Ascending aorta (tissue), 2 donors: ENCODE measurements around the gene CERS2. TPM values are rescaled to one million over a fixed set of nuclear protein-coding genes. Genes with fewer than 3 reads are reported as not detected.

ENCODE experiments used
- DNase-seq, 2 donors: peaks; one replicate each; pipeline ENCODE4 v3.0.0-alpha.2; 2019; ENCODE audit warnings: low spot score in 2 of 2
- H3K27ac ChIP-seq, 2 donors: fragments of 200-600 bp; sonication (generic); one replicate each; pipeline ENCODE4 v1.5.1; 2016 to 2017; ENCODE audit warnings: mild to moderate bottlenecking in 1 of 2
- H3K27me3 ChIP-seq: fragments of 200-600 bp; sonication (generic); one replicate; pipeline ENCODE4 v1.5.1; 2017
- H3K36me3 ChIP-seq, 2 donors: fragments of 200-600 bp; sonication (generic); one replicate each; pipeline ENCODE4 v1.5.1; 2016
- H3K4me1 ChIP-seq, 2 donors: fragments of 200-600 bp; sonication (generic); one replicate each; pipeline ENCODE4 v1.5.1; 2016 to 2017; ENCODE audit warnings: mild to moderate bottlenecking in 1 of 2
- H3K4me3 ChIP-seq, 2 donors: fragments of 200-600 bp; sonication (generic); one replicate each; pipeline ENCODE4 v1.5.1; 2016 to 2017; ENCODE audit warnings: mild to moderate bottlenecking in 1 of 2
- H3K9me3 ChIP-seq, 2 donors: fragments of 200-600 bp; sonication (generic); one replicate each; pipeline ENCODE4 v1.5.1; 2016
- intact Hi-C: fragments of 100-400 bp; cut with DNase I; formaldehyde crosslinking; loops from one replicate; pipeline ENCODE4 v1.15.1; 2023
- total RNA-seq: library from RNA; depleted of rRNA; stranded (reverse); fragments of >200 nt; gene quantifications from one replicate; pipeline ENCODE4 v1.1.0, GENCODE V29; 2016
- TF ChIP-seq, protein P1 (sequence below), 3 experiments: fragments of 200-600 bp in 2 of 3; fragments of 450-650 bp in 1 of 3; sonication (generic) in 2 of 3; IDR thresholded peaks; one replicate each; pipeline ENCODE4 v1.5.1; 2016 to 2019; ENCODE audit warnings: antibody characterized with exemption in 3 of 3, mild to moderate bottlenecking in 1 of 3, moderate library complexity in 1 of 3

Gene CERS2
- total RNA-seq, 1 donor from 2014 or later, result 114 TPM

DNA sequence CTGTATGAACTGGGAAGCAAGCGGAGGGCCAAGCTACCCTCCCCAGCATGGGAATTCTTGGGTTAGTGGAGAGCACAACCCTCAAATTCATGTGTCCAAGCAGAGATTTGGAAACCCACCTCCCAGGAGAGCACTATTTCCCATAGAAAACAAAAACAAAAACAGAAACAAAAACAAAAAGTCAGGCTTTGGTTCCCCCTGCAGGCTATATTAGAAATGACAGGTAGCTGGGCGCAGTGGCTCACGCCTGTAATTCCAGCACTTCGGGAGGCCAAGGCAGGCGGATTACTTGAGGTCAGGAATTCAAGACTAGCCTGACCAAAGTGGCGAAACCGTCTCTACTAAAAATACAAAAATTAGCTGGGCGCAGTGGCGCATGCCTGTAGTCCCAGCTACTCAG lies 21.3 kb upstream of the CERS2 start:
- no peaks in the 10 kb centered on the region for H3K27me3 ChIP-seq
- TF ChIP-seq, protein P1, sequence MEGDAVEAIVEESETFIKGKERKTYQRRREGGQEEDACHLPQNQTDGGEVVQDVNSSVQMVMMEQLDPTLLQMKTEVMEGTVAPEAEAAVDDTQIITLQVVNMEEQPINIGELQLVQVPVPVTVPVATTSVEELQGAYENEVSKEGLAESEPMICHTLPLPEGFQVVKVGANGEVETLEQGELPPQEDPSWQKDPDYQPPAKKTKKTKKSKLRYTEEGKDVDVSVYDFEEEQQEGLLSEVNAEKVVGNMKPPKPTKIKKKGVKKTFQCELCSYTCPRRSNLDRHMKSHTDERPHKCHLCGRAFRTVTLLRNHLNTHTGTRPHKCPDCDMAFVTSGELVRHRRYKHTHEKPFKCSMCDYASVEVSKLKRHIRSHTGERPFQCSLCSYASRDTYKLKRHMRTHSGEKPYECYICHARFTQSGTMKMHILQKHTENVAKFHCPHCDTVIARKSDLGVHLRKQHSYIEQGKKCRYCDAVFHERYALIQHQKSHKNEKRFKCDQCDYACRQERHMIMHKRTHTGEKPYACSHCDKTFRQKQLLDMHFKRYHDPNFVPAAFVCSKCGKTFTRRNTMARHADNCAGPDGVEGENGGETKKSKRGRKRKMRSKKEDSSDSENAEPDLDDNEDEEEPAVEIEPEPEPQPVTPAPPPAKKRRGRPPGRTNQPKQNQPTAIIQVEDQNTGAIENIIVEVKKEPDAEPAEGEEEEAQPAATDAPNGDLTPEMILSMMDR (IDR thresholded peaks at IDR 0.05), result peak; percentile 77 to 81 (median 80)
- no peaks in the 10 kb centered on the region for H3K9me3 ChIP-seq
- H3K27ac ChIP-seq, result peak overlapping the region in 1 of 2 donors; percentile 3
- H3K4me1 ChIP-seq, result no peaks in the 10 kb centered on the region
- DNase-seq, result no peak
- no peak overlapping the region for H3K4me3 ChIP-seq
- H3K36me3 ChIP-seq, result peaks cover 33% of the 10 kb centered on the region in 2 donors
- intact Hi-C loops, result loop anchor here (2.0 kb wide), 1 partner anchor 17 kb away; no protein-coding TSS in a partner anchor

DNA sequence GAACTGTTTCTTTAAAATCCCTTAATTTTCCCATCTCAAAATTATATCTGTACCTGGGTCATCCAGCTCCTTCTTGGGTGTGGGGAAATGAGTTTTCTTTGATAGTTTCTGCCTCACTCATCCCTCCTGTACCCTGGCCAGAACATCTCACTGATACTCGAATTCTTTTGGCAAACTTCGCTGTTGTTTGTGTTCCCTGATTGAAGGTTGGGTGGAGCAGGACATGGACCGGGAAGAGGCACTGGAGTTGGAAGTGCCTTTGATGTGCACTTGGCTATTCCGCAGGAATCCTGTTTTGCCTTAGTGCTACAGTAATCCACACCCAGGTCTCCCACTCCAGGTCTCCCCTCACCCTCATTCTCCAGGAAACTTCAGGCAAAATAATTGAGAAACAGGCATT lies 20.8 kb upstream of the CERS2 start:
- Histone ChIP-seq H3K27ac (peak overlapping the region in 1 of 2 donors; percentile 3), H3K27me3 (no peaks in the 10 kb centered on the region), H3K4me1 (no peaks in the 10 kb centered on the region), H3K36me3 (peaks cover 33% of the 10 kb centered on the region in 2 donors), H3K4me3 (no peak overlapping the region), H3K9me3 (no peaks in the 10 kb centered on the region)
- no peak for DNase-seq
- intact Hi-C loops, result no loop called here
- TF ChIP-seq, protein P1 (IDR thresholded peaks at IDR 0.05), result no peak

DNA sequence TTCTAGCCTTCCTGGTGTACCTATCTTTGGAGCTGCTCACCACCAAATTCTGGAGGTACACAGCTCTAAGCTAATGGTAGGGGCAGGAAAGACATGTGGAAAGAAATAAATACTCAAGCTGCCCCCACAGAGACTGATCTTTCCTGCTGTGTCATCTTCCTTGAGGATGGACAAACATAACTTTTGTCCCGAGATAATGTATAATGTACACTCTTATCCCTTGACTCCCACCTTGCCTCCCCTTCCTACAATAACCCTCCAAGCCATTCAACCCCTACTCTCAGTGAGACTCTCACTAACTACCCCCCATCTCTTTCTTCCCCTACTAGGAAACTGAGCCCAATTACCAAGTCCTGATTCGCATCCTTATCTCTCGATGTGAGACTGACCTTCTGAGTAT lies 19.6 kb upstream of the CERS2 start:
- TF ChIP-seq, protein P1 (IDR thresholded peaks at IDR 0.05), result no peak
- Histone ChIP-seq H3K36me3 (peaks cover 25% of the 10 kb centered on the region in 2 donors), H3K9me3 (no peaks in the 10 kb centered on the region), H3K4me1 (no peaks in the 10 kb centered on the region), H3K27me3 (no peaks in the 10 kb centered on the region), H3K27ac (no peak overlapping the region), H3K4me3 (no peak overlapping the region)
- intact Hi-C loops, result no loop called here
- no peak for DNase-seq

DNA sequence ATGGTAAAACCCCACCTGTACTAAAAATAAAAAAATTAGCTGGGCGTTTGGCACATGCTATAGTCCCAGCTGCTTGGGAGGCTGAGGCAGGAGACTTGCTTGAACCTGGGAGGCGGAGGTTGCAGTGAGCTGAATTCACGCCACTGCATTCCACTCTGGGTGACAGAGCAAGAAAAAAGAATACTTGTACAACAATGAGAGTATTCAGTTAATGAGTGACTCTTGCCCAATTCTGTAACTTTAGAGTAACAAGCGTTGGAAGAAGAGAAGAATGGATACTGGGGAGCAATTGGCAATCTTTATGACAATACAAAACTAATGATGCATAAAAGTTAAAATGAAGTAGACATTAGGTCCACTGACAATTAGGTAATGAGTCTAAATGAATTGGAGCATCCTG lies 18.0 kb upstream of the CERS2 start:
- no peak overlapping the region for H3K27ac ChIP-seq
- H3K36me3 ChIP-seq, result peaks cover 9 to 11% of the 10 kb centered on the region in 2 donors
- no peaks in the 10 kb centered on the region for H3K4me1 ChIP-seq
- H3K9me3 ChIP-seq, result no peaks in the 10 kb centered on the region
- no peak overlapping the region for H3K4me3 ChIP-seq
- TF ChIP-seq, protein P1 (IDR thresholded peaks at IDR 0.05), result no peak
- intact Hi-C loops, result no loop called here
- DNase-seq, result no peak
- no peaks in the 10 kb centered on the region for H3K27me3 ChIP-seq

DNA sequence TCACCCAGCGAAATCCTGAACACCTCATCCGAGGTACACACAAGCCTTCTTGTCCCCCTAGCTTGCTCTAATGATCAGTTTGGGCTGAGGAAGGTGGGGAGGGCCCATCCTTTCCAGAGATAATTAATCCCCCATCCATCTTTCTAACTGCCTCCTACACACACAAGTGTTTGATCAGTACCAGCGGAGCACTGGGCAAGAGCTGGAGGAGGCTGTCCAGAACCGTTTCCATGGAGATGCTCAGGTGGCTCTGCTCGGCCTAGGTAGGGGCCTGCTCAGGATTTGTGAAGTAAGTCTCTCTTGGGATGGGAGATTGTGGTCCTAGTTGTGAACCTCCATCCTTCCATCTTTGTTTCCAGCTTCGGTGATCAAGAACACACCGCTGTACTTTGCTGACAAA lies 13.3 kb upstream of the CERS2 start:
- Histone ChIP-seq H3K9me3 (no peaks in the 10 kb centered on the region), H3K27me3 (no peaks in the 10 kb centered on the region), H3K4me3 (no peak overlapping the region), H3K4me1 (no peaks in the 10 kb centered on the region), H3K36me3 (no peaks in the 10 kb centered on the region), H3K27ac (no peak overlapping the region)
- intact Hi-C loops, result no loop called here
- DNase-seq, result no peak
- TF ChIP-seq, protein P1 (IDR thresholded peaks at IDR 0.05), result no peak
